ENCODE measurements around the gene PRPF19. TPM values are rescaled to one million over a fixed set of nuclear protein-coding genes. Genes with fewer than 3 reads are reported as not detected.

The PRPF19 gene
- total and polyA plus RNA-seq, 2 donors from 2014 or later = 70.7 to 72.1 TPM

DNA sequence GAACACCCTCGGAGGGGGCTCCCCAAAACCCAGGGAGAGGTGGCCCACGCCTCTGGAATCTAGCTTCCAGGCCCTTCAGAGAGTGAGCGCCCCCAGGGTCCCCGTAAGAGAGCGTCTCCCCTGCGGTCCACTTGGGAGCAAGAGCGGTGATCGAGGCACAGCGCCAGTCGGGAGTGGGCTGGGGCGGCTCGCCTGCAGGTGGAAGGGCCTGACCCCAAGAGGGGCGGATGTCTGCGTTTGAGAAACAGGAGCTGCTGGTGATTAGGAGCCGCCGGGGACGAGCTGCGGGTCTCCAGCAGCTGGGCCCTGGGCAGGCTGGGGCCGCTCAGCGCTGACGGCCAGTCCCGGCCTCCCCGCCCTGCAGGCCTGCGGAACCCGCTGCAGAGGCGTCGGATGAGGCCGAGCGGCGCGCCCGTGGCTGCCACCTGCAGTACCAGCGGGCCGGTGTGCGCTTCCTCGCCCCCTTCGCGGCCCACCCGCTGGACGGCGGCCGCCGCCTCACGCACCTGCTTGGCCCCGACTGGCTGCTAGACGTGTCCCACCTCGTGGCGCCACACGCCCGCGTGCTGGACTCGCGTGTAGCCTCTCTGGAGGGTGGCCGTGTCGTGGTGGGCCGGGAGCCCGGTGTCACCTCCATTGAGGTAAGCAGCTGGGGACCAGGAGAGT lies 27.9 kb upstream of the PRPF19 start:
- Histone ChIP-seq H3K4me1 (ENCODE audit: control insufficient read depth in 2 of 3, insufficient read depth in 2 of 3, low read depth in 1 of 3, low read length in 3 of 3) (no peaks in the 10 kb centered on the region), H3K4me3 (ENCODE audit: low read length in 3 of 3) (no peak overlapping the region), H3K27ac (ENCODE audit: low read depth in 2 of 2, low read length in 2 of 2) (no peak overlapping the region), H3K27me3 (ENCODE audit: control insufficient read depth, insufficient read depth, low read length) (no peaks in the 10 kb centered on the region), H3K9ac (ENCODE audit: low read length in 3 of 3) (no peak overlapping the region), H3K36me3 (ENCODE audit: control insufficient read depth in 2 of 3, insufficient read depth in 3 of 3, low read length in 3 of 3) (no peaks in the 10 kb centered on the region), H3K9me3 (ENCODE audit: control insufficient read depth in 2 of 3, insufficient read depth in 1 of 3, low read length in 3 of 3) (no peaks in the 10 kb centered on the region)
- DNase-seq = no peak
- TF ChIP-seq CTCF (IDR thresholded peaks at IDR 0.05; ENCODE audit: borderline replicate concordance, extremely low read depth, insufficient read depth) = no peak
- FAIRE-seq = no peak
- intact Hi-C loops (cut with DNase I) = no loop called here

DNA sequence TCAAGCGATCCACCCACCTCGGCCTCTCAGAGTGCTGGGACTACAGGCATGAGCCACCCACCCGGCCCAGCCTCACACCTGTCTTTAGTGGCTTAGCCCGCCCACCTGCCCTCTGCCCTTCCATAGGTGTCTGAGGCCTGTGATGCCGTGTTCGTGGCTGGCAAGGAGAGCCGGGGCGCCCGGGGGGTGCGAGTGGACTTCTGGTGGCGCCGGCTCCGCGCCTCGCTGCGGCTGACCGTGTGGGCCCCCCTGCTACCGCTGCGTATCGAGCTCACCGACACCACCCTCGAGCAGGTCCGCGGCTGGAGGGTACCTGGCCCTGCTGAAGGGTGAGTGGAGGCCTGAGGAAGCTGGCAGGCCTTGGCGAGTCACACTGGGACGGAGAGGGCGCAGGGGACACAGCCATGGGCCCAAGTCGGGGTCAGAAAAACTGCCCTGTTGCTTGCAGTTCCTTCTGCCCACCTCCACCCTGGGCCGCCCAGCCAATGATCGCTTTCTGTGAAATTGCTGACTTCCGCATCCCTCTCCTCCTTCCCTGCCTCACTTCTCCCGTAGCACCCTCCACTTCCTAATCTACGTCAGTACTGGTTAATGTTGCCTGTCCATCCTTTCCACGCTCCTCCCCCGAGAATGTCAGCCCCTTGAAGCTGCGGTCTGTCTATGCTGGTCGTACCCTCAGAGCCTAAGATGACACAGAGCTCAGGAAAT lies 27.2 kb upstream of the PRPF19 start:
- no peak overlapping the region for H3K27ac ChIP-seq (ENCODE audit: low read depth in 2 of 2, low read length in 2 of 2)
- H3K4me1 ChIP-seq (ENCODE audit: control insufficient read depth in 2 of 3, insufficient read depth in 2 of 3, low read depth in 1 of 3, low read length in 3 of 3) = no peaks in the 10 kb centered on the region
- H3K27me3 ChIP-seq (ENCODE audit: control insufficient read depth, insufficient read depth, low read length) = no peaks in the 10 kb centered on the region
- no peak overlapping the region for H3K4me3 ChIP-seq (ENCODE audit: low read length in 3 of 3)
- no peaks in the 10 kb centered on the region for H3K9me3 ChIP-seq (ENCODE audit: control insufficient read depth in 2 of 3, insufficient read depth in 1 of 3, low read length in 3 of 3)
- intact Hi-C loops (cut with DNase I) = no loop called here
- TF ChIP-seq CTCF (IDR thresholded peaks at IDR 0.05; ENCODE audit: borderline replicate concordance, extremely low read depth, insufficient read depth) = no peak
- no peak overlapping the region for H3K9ac ChIP-seq (ENCODE audit: low read length in 3 of 3)
- DNase-seq (no peak), FAIRE-seq (no peak)
- no peaks in the 10 kb centered on the region for H3K36me3 ChIP-seq (ENCODE audit: control insufficient read depth in 2 of 3, insufficient read depth in 3 of 3, low read length in 3 of 3)

DNA sequence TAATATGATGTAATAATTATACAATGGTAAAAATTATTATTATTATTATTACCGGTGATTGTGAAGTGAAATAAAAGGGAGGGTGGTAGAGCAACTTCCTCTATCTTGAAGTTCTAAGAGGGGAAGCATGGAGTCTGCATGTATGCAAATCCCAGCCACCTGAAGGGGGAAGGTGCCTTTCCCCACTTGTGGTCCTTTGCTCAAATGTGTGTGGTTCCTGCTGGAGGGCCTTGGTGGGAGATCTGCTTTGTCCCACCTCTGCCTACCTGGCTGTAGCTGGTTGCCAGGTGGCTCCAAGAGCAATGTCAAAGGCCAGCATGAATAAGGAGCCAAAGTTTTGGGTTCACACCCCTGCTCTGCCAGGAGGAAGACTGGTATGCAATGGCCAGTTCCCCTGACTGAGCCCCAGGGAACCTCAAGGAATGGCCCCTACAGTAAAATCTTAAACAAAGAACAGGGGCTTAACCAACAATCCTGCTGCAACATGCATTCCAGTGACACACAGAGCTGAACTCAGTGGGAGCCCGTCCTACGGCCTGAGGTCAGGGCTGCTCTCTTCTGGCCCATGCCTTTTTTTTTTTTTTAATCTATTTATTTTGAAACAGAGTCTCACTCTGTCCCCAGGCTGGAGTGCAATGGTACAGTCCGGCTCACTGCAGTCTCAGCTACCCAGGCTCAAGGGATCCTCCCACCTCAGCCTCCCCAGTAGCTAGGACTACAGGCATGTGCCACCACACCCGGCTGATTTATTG lies 26.4 kb upstream of the PRPF19 start:
- DNase-seq (no peak), FAIRE-seq (no peak)

More for the DNA sequence above, 26.4 kb upstream of the PRPF19 start:
- H3K36me3 ChIP-seq (ENCODE audit: control insufficient read depth in 2 of 3, insufficient read depth in 3 of 3, low read length in 3 of 3) = no peaks in the 10 kb centered on the region
- H3K27ac ChIP-seq (ENCODE audit: low read depth in 2 of 2, low read length in 2 of 2) = no peak overlapping the region
- no peak overlapping the region for H3K9ac ChIP-seq (ENCODE audit: low read length in 3 of 3)
- H3K4me1 ChIP-seq (ENCODE audit: control insufficient read depth in 2 of 3, insufficient read depth in 2 of 3, low read depth in 1 of 3, low read length in 3 of 3) = no peaks in the 10 kb centered on the region
- TF ChIP-seq CTCF (IDR thresholded peaks at IDR 0.05; ENCODE audit: borderline replicate concordance, extremely low read depth, insufficient read depth) = no peak
- intact Hi-C loops (cut with DNase I) = no loop called here
- no peaks in the 10 kb centered on the region for H3K27me3 ChIP-seq (ENCODE audit: control insufficient read depth, insufficient read depth, low read length)
- no peak overlapping the region for H3K4me3 ChIP-seq (ENCODE audit: low read length in 3 of 3)
- no peaks in the 10 kb centered on the region for H3K9me3 ChIP-seq (ENCODE audit: control insufficient read depth in 2 of 3, insufficient read depth in 1 of 3, low read length in 3 of 3)
